WTC11 (cell line): ENCODE data around the gene CSNK2A1. TPM values are rescaled to one million over a fixed set of nuclear protein-coding genes. Genes with fewer than 3 reads are reported as not detected.
A peak's percentile ranks its signal among the peaks of the same experiment; 100 is the strongest.

ENCODE experiments used
- ATAC-seq: fragments of 200-7000 bp; cut with Tn5 transposase; 2 replicates; pipeline ENCODE4 v1.10.0; 2021; ENCODE audit warnings: mild to moderate bottlenecking, moderate library complexity
- CTCF ChIA-PET: fragments of 300-600 bp; sonication (Branson Sonifier 250); formaldehyde crosslinking; loops from one replicate; lab custom pipeline; 2021; ENCODE audit warnings: antibody characterized with exemption; lab: Charles Lee
- POLR2A ChIA-PET: fragments of 350-600 bp; sonication (Branson Sonifier 250); formaldehyde crosslinking; loops from one replicate; lab custom pipeline; 2021; ENCODE audit warnings: antibody characterized with exemption; lab: Charles Lee
- DNase-seq: peaks from one replicate; pipeline ENCODE4 v3.0.0; 2021; ENCODE audit warnings: low spot score
- H3K27ac Mint-ChIP-seq: 2 replicates; pipeline ENCODE4 v1.8.0; 2021; ENCODE audit warnings: mixed read lengths
- H3K27me3 Mint-ChIP-seq: 2 replicates; pipeline ENCODE4 v1.8.0; 2021; ENCODE audit warnings: low read depth, mild to moderate bottlenecking, moderate library complexity, mixed read lengths
- H3K36me3 Mint-ChIP-seq: 2 replicates; pipeline ENCODE4 v1.8.0; 2021; ENCODE audit warnings: mixed read lengths
- H3K4me1 Mint-ChIP-seq: 2 replicates; pipeline ENCODE4 v1.8.0; 2022; ENCODE audit warnings: mixed read lengths
- H3K4me3 Mint-ChIP-seq: 2 replicates; pipeline ENCODE4 v1.8.0; 2021; ENCODE audit warnings: mild to moderate bottlenecking, moderate library complexity, mixed read lengths
- H3K9me3 Mint-ChIP-seq: 2 replicates; pipeline ENCODE4 v1.8.0; 2021; ENCODE audit warnings: mixed read lengths
- ESRRA ChIP-seq: sonication (generic); formaldehyde crosslinking; IDR thresholded peaks from 2 replicates; pipeline ENCODE4 v1.8.1; 2022; ENCODE audit warnings: mild to moderate bottlenecking, missing genetic modification reagents, borderline replicate concordance
- FOXJ3 ChIP-seq: sonication (generic); formaldehyde crosslinking; IDR thresholded peaks from 2 replicates; pipeline ENCODE4 v1.9.0; 2021; ENCODE audit warnings: missing genetic modification reagents, mild to moderate bottlenecking, borderline replicate concordance
- GRHL2 ChIP-seq: fragments of 250-450 bp; sonication (Bioruptor Pico); IDR thresholded peaks from 2 replicates; pipeline ENCODE4 v1.8.0; 2022; ENCODE audit warnings: mild to moderate bottlenecking, moderate library complexity; ENCODE audit not compliant: insufficient replicate concordance, severe bottlenecking
- GTF2I ChIP-seq: fragments of 250-450 bp; sonication (Bioruptor Pico); conservative IDR thresholded peaks from 2 replicates; pipeline ENCODE4 v1.4.0; 2021; ENCODE audit warnings: mild to moderate bottlenecking
- HMGXB4 ChIP-seq: sonication (generic); formaldehyde crosslinking; IDR thresholded peaks from 2 replicates; pipeline ENCODE4 v1.8.1; 2023; ENCODE audit warnings: mild to moderate bottlenecking, moderate library complexity, missing genetic modification reagents
- MLX ChIP-seq: sonication (generic); formaldehyde crosslinking; IDR thresholded peaks from 2 replicates; pipeline ENCODE4 v1.8.1; 2023; ENCODE audit warnings: mild to moderate bottlenecking, missing genetic modification reagents, moderate library complexity
- TEAD4 ChIP-seq: sonication (generic); formaldehyde crosslinking; IDR thresholded peaks from 2 replicates; pipeline ENCODE4 v1.8.0; 2022; ENCODE audit warnings: mild to moderate bottlenecking, missing genetic modification reagents
- ZMAT4 ChIP-seq: fragments of 250-450 bp; sonication (Bioruptor Pico); IDR thresholded peaks from 2 replicates; pipeline ENCODE4 v1.9.0; 2021; ENCODE audit warnings: mild to moderate bottlenecking
- ZNF232 ChIP-seq: sonication (generic); formaldehyde crosslinking; IDR thresholded peaks from 2 replicates; pipeline ENCODE4 v1.8.0; 2022; ENCODE audit warnings: mild to moderate bottlenecking, missing genetic modification reagents
- ZNF281 ChIP-seq: sonication (generic); formaldehyde crosslinking; IDR thresholded peaks from 2 replicates; pipeline ENCODE4 v1.8.0; 2023; ENCODE audit warnings: mild to moderate bottlenecking, missing genetic modification reagents
- ZNF317 ChIP-seq: sonication (generic); formaldehyde crosslinking; IDR thresholded peaks from 2 replicates; pipeline ENCODE4 v1.8.1; 2023; ENCODE audit warnings: low read depth, mild to moderate bottlenecking, moderate library complexity, missing genetic modification reagents, borderline replicate concordance
- ZSCAN18 ChIP-seq: fragments of 250-450 bp; sonication (Bioruptor Pico); IDR thresholded peaks from 2 replicates; pipeline ENCODE4 v2.1.2; 2022; ENCODE audit warnings: mild to moderate bottlenecking, moderate library complexity
- total RNA-seq: library from RNA; stranded (reverse); gene quantifications from 3 replicates; pipeline ENCODE4 v1.2.3, GENCODE V29; 2021
- TF ChIP-seq, protein P1 (sequence below): sonication (generic); formaldehyde crosslinking; IDR thresholded peaks from 2 replicates; pipeline ENCODE4 v1.8.1; 2023; ENCODE audit warnings: mild to moderate bottlenecking, missing genetic modification reagents
- TF ChIP-seq, protein P2 (sequence below): sonication (generic); formaldehyde crosslinking; IDR thresholded peaks from 2 replicates; pipeline ENCODE4 v1.8.1; 2022; ENCODE audit warnings: low read depth, missing genetic modification reagents, borderline replicate concordance
- TF ChIP-seq, protein P3 (sequence below): sonication (generic); formaldehyde crosslinking; IDR thresholded peaks from 2 replicates; pipeline ENCODE4 v1.8.0; 2022; ENCODE audit warnings: mild to moderate bottlenecking, missing genetic modification reagents
- TF ChIP-seq, protein P4 (sequence below): sonication (generic); formaldehyde crosslinking; IDR thresholded peaks from 2 replicates; pipeline ENCODE4 v1.8.1; 2022; ENCODE audit warnings: low read depth, mild to moderate bottlenecking, moderate library complexity, missing genetic modification reagents, borderline replicate concordance

The CSNK2A1 gene
- total RNA-seq, 1 experiment from 2014 or later = 235 TPM

DNA sequence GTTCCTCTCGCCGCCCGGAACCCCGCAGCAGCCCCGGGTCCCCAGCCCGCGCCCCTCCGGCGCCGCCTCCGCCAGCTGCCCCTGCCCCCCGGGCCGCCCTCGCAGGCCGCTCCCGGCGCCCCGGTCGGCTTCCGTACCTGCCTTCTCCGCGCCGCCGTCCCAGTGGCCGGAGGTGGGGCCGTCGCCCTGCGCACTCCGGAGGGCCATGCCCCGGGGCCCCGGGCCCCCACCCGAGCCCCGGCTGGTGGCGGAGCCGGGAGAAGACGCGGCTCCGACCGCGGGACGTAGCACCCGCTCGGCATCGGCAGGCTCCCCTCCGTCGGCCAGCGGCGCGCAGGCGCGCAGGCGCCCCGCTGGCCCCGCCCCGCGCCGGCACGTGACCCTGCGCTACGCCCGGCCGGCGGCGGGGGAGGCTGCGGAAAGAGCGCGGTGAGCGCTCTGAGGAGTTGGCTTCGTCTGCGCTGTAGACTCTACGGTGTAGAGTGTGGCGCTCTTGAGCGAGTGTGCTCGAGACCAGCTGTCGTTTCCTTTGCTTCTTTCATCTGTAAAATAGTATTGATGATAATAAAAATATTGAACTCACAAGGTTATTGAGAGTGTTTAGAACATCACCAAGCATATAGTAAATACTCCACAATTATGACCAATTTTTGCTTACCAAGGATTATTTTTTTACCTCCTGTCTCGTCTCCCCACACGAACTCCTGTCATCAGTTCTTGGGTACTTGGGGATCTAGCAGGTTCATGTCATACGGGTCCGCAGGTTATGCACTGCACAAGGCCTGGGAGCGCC, 81.2 kb downstream of the CSNK2A1 start, which contains the start of gene TBC1D20 (continued):
- TF ChIP-seq, protein P1, sequence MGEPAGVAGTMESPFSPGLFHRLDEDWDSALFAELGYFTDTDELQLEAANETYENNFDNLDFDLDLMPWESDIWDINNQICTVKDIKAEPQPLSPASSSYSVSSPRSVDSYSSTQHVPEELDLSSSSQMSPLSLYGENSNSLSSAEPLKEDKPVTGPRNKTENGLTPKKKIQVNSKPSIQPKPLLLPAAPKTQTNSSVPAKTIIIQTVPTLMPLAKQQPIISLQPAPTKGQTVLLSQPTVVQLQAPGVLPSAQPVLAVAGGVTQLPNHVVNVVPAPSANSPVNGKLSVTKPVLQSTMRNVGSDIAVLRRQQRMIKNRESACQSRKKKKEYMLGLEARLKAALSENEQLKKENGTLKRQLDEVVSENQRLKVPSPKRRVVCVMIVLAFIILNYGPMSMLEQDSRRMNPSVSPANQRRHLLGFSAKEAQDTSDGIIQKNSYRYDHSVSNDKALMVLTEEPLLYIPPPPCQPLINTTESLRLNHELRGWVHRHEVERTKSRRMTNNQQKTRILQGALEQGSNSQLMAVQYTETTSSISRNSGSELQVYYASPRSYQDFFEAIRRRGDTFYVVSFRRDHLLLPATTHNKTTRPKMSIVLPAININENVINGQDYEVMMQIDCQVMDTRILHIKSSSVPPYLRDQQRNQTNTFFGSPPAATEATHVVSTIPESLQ (CRISPR knock-in tag) = no peak
- TF ChIP-seq ZSCAN18 = no peak

DNA sequence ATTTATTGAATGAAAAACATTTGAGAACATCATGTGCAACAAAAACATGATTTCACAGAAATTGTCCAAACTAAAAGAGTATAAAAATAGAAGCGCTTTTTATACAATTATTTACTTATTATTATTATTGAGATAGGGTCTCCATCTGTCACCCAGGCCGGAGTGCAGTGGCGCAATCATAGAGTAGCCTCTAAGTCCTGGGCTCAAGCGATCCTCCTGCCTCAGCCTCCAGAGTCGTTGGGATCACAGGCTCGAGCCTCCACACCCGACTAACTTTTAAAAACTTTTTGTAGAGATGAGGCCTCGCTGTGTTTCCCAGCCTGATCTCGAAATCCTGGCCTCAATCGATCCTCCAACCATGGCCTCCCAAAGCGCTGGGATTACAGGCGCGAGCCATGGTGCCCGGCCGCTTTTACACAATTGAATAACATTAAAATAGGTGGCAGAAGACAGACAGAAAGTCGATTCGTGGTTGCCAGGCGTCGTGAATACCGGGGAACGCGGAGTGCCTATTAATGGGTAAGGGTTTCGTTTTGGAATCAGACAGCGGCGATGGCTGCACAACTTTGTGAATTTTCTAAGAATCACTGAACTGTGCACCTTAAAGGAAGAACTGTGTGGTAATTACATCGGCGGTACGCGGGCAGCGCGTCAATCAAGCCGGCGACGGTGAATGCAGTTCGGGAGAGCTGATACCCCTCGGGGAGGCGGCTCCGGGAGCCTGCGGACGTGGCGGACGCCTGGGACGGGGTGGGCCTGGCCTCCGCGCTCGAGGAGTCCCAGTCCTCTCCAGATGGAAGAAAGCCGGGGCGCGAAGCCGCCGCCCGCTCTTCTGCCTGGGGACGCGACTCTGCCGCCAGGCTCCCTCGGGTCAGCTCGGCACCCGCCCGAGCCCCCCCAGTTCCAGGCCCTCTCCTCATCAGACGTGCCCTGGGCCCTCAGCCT, 82.1 kb downstream of the CSNK2A1 start:
- Mint-ChIP-seq H3K36me3 (no peaks in the 10 kb centered on the region), H3K4me1 (peaks cover 19% of the 10 kb centered on the region), H3K9me3 (peaks cover 5% of the 10 kb centered on the region), H3K4me3 (peak overlapping the region; percentile 95), H3K27ac (no peak overlapping the region; the same call in 1 of the 2 replicates), H3K27me3 (peaks cover 34% of the 10 kb centered on the region)
- POLR2A ChIA-PET = interaction anchor here (0.6 to 1.0 kb wide), 4 partner anchors 14 to 208 kb away, joined by 4 to 6 read pairs (median 5); no protein-coding TSS in a partner anchor
- peak; percentile 58 for DNase-seq
- CTCF ChIA-PET = interaction anchor here (0.9 to 1.8 kb wide), 5 partner anchors 30 to 184 kb away, joined by 3 to 11 read pairs (median 5); partner anchors contain the start of genes NRSN2 and TRIB3
- peak; percentile 59 for ATAC-seq
- 0 out of 2 replicates have a peak, but pooled peaks have one; percentile 17 for TF ChIP-seq HMGXB4
- TF ChIP-seq, protein P2, sequence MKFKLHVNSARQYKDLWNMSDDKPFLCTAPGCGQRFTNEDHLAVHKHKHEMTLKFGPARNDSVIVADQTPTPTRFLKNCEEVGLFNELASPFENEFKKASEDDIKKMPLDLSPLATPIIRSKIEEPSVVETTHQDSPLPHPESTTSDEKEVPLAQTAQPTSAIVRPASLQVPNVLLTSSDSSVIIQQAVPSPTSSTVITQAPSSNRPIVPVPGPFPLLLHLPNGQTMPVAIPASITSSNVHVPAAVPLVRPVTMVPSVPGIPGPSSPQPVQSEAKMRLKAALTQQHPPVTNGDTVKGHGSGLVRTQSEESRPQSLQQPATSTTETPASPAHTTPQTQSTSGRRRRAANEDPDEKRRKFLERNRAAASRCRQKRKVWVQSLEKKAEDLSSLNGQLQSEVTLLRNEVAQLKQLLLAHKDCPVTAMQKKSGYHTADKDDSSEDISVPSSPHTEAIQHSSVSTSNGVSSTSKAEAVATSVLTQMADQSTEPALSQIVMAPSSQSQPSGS (CRISPR knock-in tag) = no peak
- TF ChIP-seq GTF2I (CRISPR knock-in tag) = 0 out of 2 replicates have a peak, but pooled peaks have one; percentile 40
- TF ChIP-seq, protein P3, sequence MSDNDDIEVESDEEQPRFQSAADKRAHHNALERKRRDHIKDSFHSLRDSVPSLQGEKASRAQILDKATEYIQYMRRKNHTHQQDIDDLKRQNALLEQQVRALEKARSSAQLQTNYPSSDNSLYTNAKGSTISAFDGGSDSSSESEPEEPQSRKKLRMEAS (CRISPR knock-in tag) = peak; percentile 31; the same call in 1 of the 2 replicates
- no peak for TF ChIP-seq ESRRA (CRISPR knock-in tag)
- no peak for TF ChIP-seq ZNF281 (CRISPR knock-in tag)
- TF ChIP-seq TEAD4 = no peak
- TF ChIP-seq GRHL2 = no peak
- TF ChIP-seq ZMAT4 (CRISPR knock-in tag) = no peak
- TF ChIP-seq ZNF232 (CRISPR knock-in tag) = no peak
- no peak for TF ChIP-seq MLX (CRISPR knock-in tag)
- TF ChIP-seq, protein P4, sequence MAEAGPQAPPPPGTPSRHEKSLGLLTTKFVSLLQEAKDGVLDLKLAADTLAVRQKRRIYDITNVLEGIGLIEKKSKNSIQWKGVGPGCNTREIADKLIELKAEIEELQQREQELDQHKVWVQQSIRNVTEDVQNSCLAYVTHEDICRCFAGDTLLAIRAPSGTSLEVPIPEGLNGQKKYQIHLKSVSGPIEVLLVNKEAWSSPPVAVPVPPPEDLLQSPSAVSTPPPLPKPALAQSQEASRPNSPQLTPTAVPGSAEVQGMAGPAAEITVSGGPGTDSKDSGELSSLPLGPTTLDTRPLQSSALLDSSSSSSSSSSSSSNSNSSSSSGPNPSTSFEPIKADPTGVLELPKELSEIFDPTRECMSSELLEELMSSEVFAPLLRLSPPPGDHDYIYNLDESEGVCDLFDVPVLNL (CRISPR knock-in tag) = no peak
- no peak for TF ChIP-seq FOXJ3 (CRISPR knock-in tag)
- TF ChIP-seq ZNF317 (CRISPR knock-in tag) = no peak
